HUES64 (cell line): ENCODE data around the gene TNPO3.

Experiments
- H3K27ac ChIP-seq: 2 replicates; pipeline ENCODE4 v1.7.0; 2013; ENCODE audit warnings: low read depth, low read length, inconsistent platforms
- H3K27me3 ChIP-seq: 2 replicates; pipeline ENCODE4 v1.6.1; 2013; ENCODE audit warnings: mild to moderate bottlenecking, low read length; ENCODE audit not compliant: insufficient read depth
- H3K36me3 ChIP-seq: 2 replicates; pipeline ENCODE4 v1.6.1; 2013; ENCODE audit warnings: mild to moderate bottlenecking, low read length; ENCODE audit not compliant: insufficient read depth
- H3K4me1 ChIP-seq: 2 replicates; pipeline ENCODE4 v1.6.1; 2013; ENCODE audit warnings: mild to moderate bottlenecking, low read length, moderate library complexity; ENCODE audit not compliant: insufficient read depth
- H3K4me3 ChIP-seq: 2 replicates; pipeline ENCODE4 v1.5.1; 2013; ENCODE audit warnings: mild to moderate bottlenecking, low read length, moderate library complexity
- H3K9ac ChIP-seq: 2 replicates; pipeline ENCODE4 v1.6.1; 2013; ENCODE audit warnings: mild to moderate bottlenecking, low read depth, low read length
- H3K9me3 ChIP-seq: 2 replicates; pipeline ENCODE4 v1.6.1; 2013; ENCODE audit warnings: low read depth, low read length; ENCODE audit not compliant: insufficient read depth
- WGBS: fragments of 150-250, 120-280 bp; methylation state at CpG from one replicate; pipeline ENCODE4 v1.1.7; 2013; ENCODE audit warnings: missing lambda C conversion rate; 5-methylcytosine and 5-hydroxymethylcytosine counted together

TNPO3 gene

DNA sequence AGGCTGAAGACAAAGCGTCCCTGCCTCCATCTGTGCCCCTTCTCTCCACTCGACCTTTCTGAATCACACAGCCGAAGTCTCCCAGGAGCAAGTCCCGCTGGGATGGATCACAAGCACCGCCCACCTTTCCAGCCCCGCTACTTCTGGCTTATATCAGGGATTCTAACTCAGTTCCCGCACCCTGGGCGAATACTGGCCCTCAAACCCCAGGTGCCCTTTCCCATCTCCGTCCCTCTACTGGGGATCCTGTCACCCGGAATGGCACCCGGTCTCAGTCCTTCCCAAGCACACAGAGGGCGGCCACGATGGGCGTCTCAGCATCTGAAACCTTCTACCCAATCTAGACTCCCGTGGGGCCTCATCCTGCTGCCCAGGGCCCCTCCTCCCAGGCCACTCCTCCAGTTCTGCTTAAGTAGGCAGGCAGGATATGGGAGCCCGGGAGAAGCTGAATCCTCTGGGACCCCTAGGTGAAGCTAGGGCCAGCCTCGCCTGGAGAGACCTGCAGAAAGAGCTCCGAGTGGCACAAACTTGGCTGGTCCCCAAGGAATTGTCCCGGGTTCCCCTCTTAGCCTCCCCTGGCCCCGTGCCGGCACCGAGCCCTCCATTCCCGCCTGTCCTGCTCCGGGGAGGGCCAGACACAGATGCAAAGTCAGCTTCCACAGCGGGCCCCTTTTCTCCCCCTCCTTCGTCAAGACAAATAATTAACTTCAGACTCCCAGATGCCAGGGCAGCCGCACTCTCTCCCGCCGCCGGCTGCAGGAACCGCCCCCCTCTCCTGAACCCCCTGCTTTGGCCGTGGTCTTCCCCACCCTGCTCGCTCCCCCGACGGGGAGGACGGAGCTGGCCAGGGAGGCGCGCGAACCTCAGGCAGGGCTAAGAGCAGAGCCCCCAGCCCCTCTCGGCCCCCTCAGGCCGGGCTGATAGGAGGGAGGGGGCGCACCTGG lies 145.0 kb downstream of the TNPO3 start:
- Histone ChIP-seq H3K4me1 (peaks cover 21% of the 10 kb centered on the region), H3K9ac (peak overlapping the region; percentile 57), H3K9me3 (no peaks in the 10 kb centered on the region), H3K36me3 (no peaks in the 10 kb centered on the region), H3K27me3 (peaks cover 44% of the 10 kb centered on the region), H3K27ac (peak overlapping the region; percentile 35; the same call in 1 of the 2 replicates), H3K4me3 (peak overlapping the region; percentile 56)
- WGBS = under 1% methylated on average over 42 of the region's 42 CpGs

DNA sequence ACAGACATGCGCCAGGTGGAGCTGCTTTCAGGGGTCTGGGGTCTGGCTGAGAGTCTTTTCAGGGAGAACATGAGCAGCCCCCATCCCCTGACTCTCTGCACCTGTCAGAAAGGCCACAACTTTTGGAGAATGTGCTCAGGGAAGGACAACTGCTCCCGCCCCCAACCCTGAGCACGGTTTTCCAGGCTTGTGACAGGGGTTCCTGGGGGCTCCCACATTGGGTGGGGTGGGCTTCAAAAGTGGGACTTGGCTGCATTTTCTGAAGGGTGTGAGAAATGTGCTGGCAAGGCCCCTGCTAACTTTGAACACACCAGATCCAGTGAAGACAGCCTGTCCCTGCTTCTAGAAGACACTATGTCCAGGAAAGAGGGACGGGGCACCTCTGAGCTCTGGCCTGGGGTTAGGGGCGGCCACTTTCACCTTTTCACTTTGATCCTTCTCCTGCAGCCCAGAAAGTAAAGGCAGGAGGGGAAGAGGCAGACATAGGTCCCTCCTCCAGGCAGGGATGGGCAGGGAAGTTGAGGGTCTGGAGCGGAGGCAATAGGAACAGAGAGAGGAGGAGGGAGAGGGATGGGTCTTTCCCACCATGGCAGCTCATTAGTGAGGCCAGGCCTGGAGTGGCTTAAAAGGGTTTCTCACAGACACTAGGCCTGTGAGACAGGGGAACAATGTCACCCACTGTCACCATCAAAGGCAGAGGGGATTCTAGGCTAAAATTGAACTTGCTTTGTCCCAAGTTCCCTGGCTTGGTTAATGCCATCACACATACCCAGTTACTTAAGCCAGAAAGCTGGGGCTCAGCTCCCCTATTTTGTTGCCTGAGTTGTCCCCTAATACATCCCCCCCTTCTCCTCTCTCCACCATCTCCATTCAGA lies 145.9 kb downstream of the TNPO3 start:
- H3K9ac ChIP-seq = no peak overlapping the region
- H3K27ac ChIP-seq = no peak overlapping the region
- no peaks in the 10 kb centered on the region for H3K9me3 ChIP-seq
- H3K27me3 ChIP-seq = peaks cover 35% of the 10 kb centered on the region
- H3K4me1 ChIP-seq = peaks cover 17% of the 10 kb centered on the region
- no peaks in the 10 kb centered on the region for H3K36me3 ChIP-seq
- H3K4me3 ChIP-seq = peak overlapping the region; percentile 56
- WGBS = 78% methylated on average over 6 of the region's 6 CpGs

GRCh38 chr7:128906766-128907559 lies 147.9 kb downstream of the TNPO3 start:
- no peak overlapping the region for H3K27ac ChIP-seq
- 94% methylated on average over 19 of the region's 19 CpGs for WGBS

GRCh38 chr7:128906001-128906765 lies 148.7 kb downstream of the TNPO3 start:
- H3K9me3 ChIP-seq = no peaks in the 10 kb centered on the region
- WGBS = 87% methylated on average over 4 of the region's 5 CpGs
- H3K27me3 ChIP-seq = peaks cover 30% of the 10 kb centered on the region
- H3K4me1 ChIP-seq = peaks cover 9% of the 10 kb centered on the region
- no peak overlapping the region for H3K27ac ChIP-seq
- H3K36me3 ChIP-seq = no peaks in the 10 kb centered on the region
- H3K9ac ChIP-seq = no peak overlapping the region
- H3K4me3 ChIP-seq = no peak overlapping the region

More at GRCh38 chr7:128906766-128907559, 147.9 kb downstream of the TNPO3 start:
- no peaks in the 10 kb centered on the region for H3K36me3 ChIP-seq
- no peaks in the 10 kb centered on the region for H3K9me3 ChIP-seq
- no peak overlapping the region for H3K9ac ChIP-seq
- H3K27me3 ChIP-seq = peaks cover 32% of the 10 kb centered on the region
- peaks cover 16% of the 10 kb centered on the region for H3K4me1 ChIP-seq
- H3K4me3 ChIP-seq = no peak overlapping the region

- Histone ChIP-seq H3K36me3 (no peaks in the 10 kb centered on the region), H3K4me1 (peaks cover 3% of the 10 kb centered on the region; the same call in 1 of the 2 replicates), H3K27me3 (peaks cover 14% of the 10 kb centered on the region), H3K27ac (no peak overlapping the region), H3K9me3 (no peaks in the 10 kb centered on the region; the same call in 1 of the 2 replicates), H3K4me3 (no peak overlapping the region), H3K9ac (no peak overlapping the region)
- WGBS = 71% methylated on average over 6 of the region's 8 CpGs
Observed at GRCh38 chr7:128904381-128905197, 150.3 kb downstream of the TNPO3 start.
